ENCODE measurements around the gene ZNF556. TPM values are rescaled to one million over a fixed set of nuclear protein-coding genes. Genes with fewer than 3 reads are reported as not detected.

The ZNF556 gene
- total RNA-seq, 1 experiment from 2014 or later: not detected

DNA sequence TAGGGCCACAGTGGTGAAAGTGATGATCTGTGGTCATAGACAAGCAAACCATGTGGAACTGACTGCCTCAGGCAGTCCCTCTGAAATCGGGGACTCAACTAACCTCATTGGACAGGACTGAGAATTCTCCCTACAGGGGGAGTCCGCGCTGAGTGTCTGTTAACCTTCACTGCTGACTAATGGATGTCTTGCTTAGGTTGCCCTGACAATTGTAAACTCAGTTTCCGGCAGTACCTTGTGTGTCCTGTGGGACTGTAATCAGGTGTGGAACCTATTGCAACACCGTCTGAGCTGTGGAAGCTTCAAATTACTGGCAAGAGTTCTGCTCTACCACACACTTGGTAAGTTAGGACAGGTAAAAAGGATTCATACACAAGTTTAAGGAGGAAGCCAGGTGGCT lies 55.9 kb downstream of the ZNF556 start:
- Mint-ChIP-seq H3K4me3 (ENCODE audit: unreplicated experiment) (no peak overlapping the region), H3K27ac (ENCODE audit: low read depth, unreplicated experiment) (peak overlapping the region; percentile 46), H3K27me3 (ENCODE audit: insufficient read depth, unreplicated experiment) (no peaks in the 10 kb centered on the region), H3K4me1 (ENCODE audit: insufficient read depth, unreplicated experiment) (peaks cover 12% of the 10 kb centered on the region), H3K9me3 (ENCODE audit: unreplicated experiment) (no peaks in the 10 kb centered on the region), H3K36me3 (ENCODE audit: insufficient read depth, unreplicated experiment) (peaks cover 31% of the 10 kb centered on the region)
- TF ChIP-seq, protein P1, sequence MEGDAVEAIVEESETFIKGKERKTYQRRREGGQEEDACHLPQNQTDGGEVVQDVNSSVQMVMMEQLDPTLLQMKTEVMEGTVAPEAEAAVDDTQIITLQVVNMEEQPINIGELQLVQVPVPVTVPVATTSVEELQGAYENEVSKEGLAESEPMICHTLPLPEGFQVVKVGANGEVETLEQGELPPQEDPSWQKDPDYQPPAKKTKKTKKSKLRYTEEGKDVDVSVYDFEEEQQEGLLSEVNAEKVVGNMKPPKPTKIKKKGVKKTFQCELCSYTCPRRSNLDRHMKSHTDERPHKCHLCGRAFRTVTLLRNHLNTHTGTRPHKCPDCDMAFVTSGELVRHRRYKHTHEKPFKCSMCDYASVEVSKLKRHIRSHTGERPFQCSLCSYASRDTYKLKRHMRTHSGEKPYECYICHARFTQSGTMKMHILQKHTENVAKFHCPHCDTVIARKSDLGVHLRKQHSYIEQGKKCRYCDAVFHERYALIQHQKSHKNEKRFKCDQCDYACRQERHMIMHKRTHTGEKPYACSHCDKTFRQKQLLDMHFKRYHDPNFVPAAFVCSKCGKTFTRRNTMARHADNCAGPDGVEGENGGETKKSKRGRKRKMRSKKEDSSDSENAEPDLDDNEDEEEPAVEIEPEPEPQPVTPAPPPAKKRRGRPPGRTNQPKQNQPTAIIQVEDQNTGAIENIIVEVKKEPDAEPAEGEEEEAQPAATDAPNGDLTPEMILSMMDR (IDR thresholded peaks at IDR 0.05; ENCODE audit: unreplicated experiment): no peak
- intact Hi-C loops (cut with micrococcal nuclease): no loop called here
- CTCF ChIA-PET: interaction anchor here (1.1 to 3.0 kb wide), 6 partner anchors 10 to 530 kb away, joined by 3 to 16 read pairs (median 5); no protein-coding TSS in a partner anchor
- DNase-seq (ENCODE audit: unreplicated experiment): peak; percentile 50
- BruUV-seq (replicated peaks): no TSS peak
- POLR2A ChIA-PET: interaction anchor here (0.7 to 6.8 kb wide), 15 partner anchors 9 to 839 kb away, joined by 3 to 52 read pairs (median 6); partner anchors contain the start of genes MRPL54, SGTA and ZNF57

DNA sequence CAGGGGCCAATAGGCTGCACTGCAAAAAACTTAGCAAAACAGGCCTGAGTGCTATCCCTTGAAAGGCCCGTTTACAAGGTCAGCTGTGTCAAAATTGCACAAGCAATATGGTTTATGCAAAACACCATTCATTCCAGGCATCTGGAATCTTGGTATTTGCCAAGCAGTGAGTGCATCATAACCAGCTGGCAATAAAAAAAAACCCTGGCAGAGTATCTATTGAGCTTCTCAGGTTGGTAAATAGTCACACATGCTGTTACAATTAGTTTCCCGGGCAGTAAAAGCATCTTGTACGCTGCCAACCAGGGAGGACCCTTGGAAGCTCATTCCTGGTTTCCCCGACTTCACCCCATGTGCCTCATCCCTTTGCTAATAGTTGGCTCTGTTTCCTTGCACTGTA lies 56.4 kb downstream of the ZNF556 start:
- DNase-seq (ENCODE audit: unreplicated experiment): peak; percentile 74
- ChIA-PET CTCF (interaction anchor here (0.6 to 3.0 kb wide), 10 partner anchors 10 to 531 kb away, joined by 3 to 16 read pairs (median 4); no protein-coding TSS in a partner anchor), POLR2A (interaction anchor here (0.7 to 6.8 kb wide), 21 partner anchors 9 to 839 kb away, joined by 3 to 52 read pairs (median 4); partner anchors contain the start of genes MRPL54, SGTA, ZNF555 and ZNF57)
- Mint-ChIP-seq H3K4me3 (ENCODE audit: unreplicated experiment) (no peak overlapping the region), H3K27ac (ENCODE audit: low read depth, unreplicated experiment) (peak overlapping the region; percentile 46), H3K9me3 (ENCODE audit: unreplicated experiment) (no peaks in the 10 kb centered on the region), H3K36me3 (ENCODE audit: insufficient read depth, unreplicated experiment) (peaks cover 26% of the 10 kb centered on the region), H3K27me3 (ENCODE audit: insufficient read depth, unreplicated experiment) (no peaks in the 10 kb centered on the region), H3K4me1 (ENCODE audit: insufficient read depth, unreplicated experiment) (peaks cover 12% of the 10 kb centered on the region)
- TF ChIP-seq, protein P1 (IDR thresholded peaks at IDR 0.05; ENCODE audit: unreplicated experiment): no peak
- BruUV-seq (replicated peaks): no TSS peak
- intact Hi-C loops (cut with micrococcal nuclease): no loop called here

DNA sequence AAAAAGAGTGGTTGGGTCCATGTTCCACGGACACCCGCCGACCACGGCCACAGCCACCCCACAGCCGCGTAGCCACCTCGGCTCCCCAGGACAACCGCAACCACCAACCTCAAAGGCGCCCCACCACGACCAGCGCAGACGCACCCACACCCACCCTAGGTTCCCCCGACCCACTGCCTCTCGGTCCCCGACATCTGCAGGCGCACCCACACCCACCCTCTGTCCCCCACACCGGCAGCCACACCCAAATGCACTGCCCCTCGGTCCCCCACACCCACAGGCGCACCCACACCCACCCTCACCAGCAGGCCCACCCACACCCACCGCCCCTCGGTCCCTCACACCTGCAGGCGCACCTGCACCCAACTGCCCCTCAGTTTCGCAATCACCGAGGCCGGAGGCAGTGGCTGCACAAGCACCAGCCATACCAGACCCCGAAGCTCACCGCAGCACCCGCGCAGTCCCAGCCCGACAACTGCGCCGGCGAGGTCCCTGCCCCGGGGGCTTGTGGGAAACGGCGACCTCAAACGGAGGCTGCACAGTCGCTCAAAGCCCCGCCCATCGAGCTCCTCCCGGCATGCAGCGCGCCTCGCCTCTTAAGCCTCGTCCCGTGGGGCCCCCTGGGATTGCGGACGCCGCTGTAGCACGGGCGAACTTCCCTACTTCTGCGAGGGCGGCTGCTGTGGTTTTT lies 59.4 kb downstream of the ZNF556 start:
- DNase-seq (ENCODE audit: unreplicated experiment): no peak
- POLR2A ChIA-PET: no interaction called here
- no TSS peak for BruUV-seq (replicated peaks)
- no peak overlapping the region for H3K27ac Mint-ChIP-seq (ENCODE audit: low read depth, unreplicated experiment)
- no peak overlapping the region for H3K4me3 Mint-ChIP-seq (ENCODE audit: unreplicated experiment)
- CTCF ChIA-PET: no interaction called here
- peaks cover 11% of the 10 kb centered on the region for H3K9me3 Mint-ChIP-seq (ENCODE audit: unreplicated experiment)
- H3K27me3 Mint-ChIP-seq (ENCODE audit: insufficient read depth, unreplicated experiment): no peaks in the 10 kb centered on the region
- intact Hi-C loops (cut with micrococcal nuclease): no loop called here
- H3K36me3 Mint-ChIP-seq (ENCODE audit: insufficient read depth, unreplicated experiment): peaks cover 14% of the 10 kb centered on the region
- TF ChIP-seq, protein P1 (IDR thresholded peaks at IDR 0.05; ENCODE audit: unreplicated experiment): no peak
- peaks cover 12% of the 10 kb centered on the region for H3K4me1 Mint-ChIP-seq (ENCODE audit: insufficient read depth, unreplicated experiment)

DNA sequence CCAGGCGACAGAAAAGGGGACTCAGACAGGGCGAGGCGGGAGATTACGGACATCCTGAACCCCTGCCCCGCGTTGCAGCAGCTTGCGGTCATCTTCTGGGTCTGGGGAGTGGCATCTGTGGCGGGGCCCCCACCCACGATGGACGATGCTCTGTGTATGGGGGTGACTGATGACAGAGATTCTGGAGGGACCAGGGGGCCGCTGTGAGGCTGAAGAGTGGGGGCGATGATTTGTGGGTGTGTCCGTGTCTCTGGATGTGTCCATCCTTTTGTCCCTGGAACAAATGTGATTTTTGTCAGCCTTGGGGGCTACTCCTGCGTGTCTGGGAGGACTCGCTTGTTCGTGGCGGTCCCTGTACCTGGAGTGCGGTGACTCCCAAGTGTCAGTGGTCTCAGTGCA lies 59.9 kb downstream of the ZNF556 start:
- no peak for DNase-seq (ENCODE audit: unreplicated experiment)
- BruUV-seq (replicated peaks): no TSS peak
- Mint-ChIP-seq H3K4me3 (ENCODE audit: unreplicated experiment) (no peak overlapping the region), H3K27me3 (ENCODE audit: insufficient read depth, unreplicated experiment) (no peaks in the 10 kb centered on the region), H3K36me3 (ENCODE audit: insufficient read depth, unreplicated experiment) (peaks cover 10% of the 10 kb centered on the region), H3K4me1 (ENCODE audit: insufficient read depth, unreplicated experiment) (peaks cover 12% of the 10 kb centered on the region), H3K27ac (ENCODE audit: low read depth, unreplicated experiment) (no peak overlapping the region), H3K9me3 (ENCODE audit: unreplicated experiment) (peaks cover 13% of the 10 kb centered on the region)
- TF ChIP-seq, protein P1 (IDR thresholded peaks at IDR 0.05; ENCODE audit: unreplicated experiment): no peak
- intact Hi-C loops (cut with micrococcal nuclease): no loop called here
- ChIA-PET POLR2A (no interaction called here), CTCF (interaction anchor here (0.7 kb wide), 1 partner anchor 1710 kb away, joined by 3 read pairs; no protein-coding TSS in a partner anchor)

Other genes starting within 250 kb of the ZNF556 start
- gene GNG7, start 164.6 kb upstream of the ZNF556 start, total RNA-seq (2022): 0.22 and 0.51 TPM in 2 replicates
- gene DIRAS1, start 146.0 kb upstream of the ZNF556 start, total RNA-seq (2022): 0.37 and 0.74 TPM in 2 replicates
- 21.3 and 29.9 TPM in 2 replicates for gene SLC39A3, start 127.3 kb upstream of the ZNF556 start, total RNA-seq (2022)
- 63.2 and 66.6 TPM in 2 replicates for gene SGTA, start 84.1 kb upstream of the ZNF556 start, total RNA-seq (2022)
- gene THOP1, start 81.8 kb upstream of the ZNF556 start, total RNA-seq (2022): 93.7 and 114 TPM in 2 replicates
- gene ZNF554, start 47.5 kb upstream of the ZNF556 start, total RNA-seq (2022): 3.1 and 4.0 TPM in 2 replicates
- 4.9 and 6.6 TPM in 2 replicates for gene ZNF555, start 25.9 kb upstream of the ZNF556 start, total RNA-seq (2022)
- gene ZNF57, start 33.6 kb downstream of the ZNF556 start, total RNA-seq (2022): 4.8 and 5.5 TPM in 2 replicates
- 4.7 and 4.9 TPM in 2 replicates for gene ZNF77, start 77.6 kb downstream of the ZNF556 start, total RNA-seq (2022)
- gene TLE6, start 110.2 kb downstream of the ZNF556 start, total RNA-seq (2022): 0.89 and 2.9 TPM in 2 replicates
- gene TLE2, start 161.9 kb downstream of the ZNF556 start, total RNA-seq (2022): 1.9 and 3.0 TPM in 2 replicates
- 266 and 273 TPM in 2 replicates for gene TLE5, start 195.2 kb downstream of the ZNF556 start, total RNA-seq (2022)
- 40.9 and 48.1 TPM in 2 replicates for gene GNA11, start 227.0 kb downstream of the ZNF556 start, total RNA-seq (2022)

Measured in MCF 10A (cell line).